Measurements from ENCODE around the gene LGR4.
"Not testable (repeated sequence)": the region's sequence is repeated elsewhere in the genome, so short reads cannot be mapped to it uniquely, and the experiment has no call there.

The LGR4 gene

GRCh38 chr11:27460158-27460978, 12.2 kb downstream of the LGR4 start:
- no peak for DNase-seq (ENCODE audit: low read depth in 1 of 2, low spot score in 1 of 2)

- DNase-seq (ENCODE audit: low read depth in 1 of 2, low spot score in 1 of 2) = no peak
Observed at GRCh38 chr11:27459191-27459590, 13.4 kb downstream of the LGR4 start.

- no peak for DNase-seq (ENCODE audit: low read depth in 1 of 2, low spot score in 1 of 2)
Observed at GRCh38 chr11:27458182-27458581, 14.4 kb downstream of the LGR4 start.

- no peak for DNase-seq (ENCODE audit: low read depth in 1 of 2, low spot score in 1 of 2)
Observed at GRCh38 chr11:27456795-27457329, 15.7 kb downstream of the LGR4 start.

GRCh38 chr11:27456140-27456794, 16.3 kb downstream of the LGR4 start:
- no peak for DNase-seq (ENCODE audit: low read depth in 1 of 2, low spot score in 1 of 2)

- no peak for DNase-seq (ENCODE audit: low read depth in 1 of 2, low spot score in 1 of 2)
Observed at GRCh38 chr11:27455667-27456066, 16.9 kb downstream of the LGR4 start.

GRCh38 chr11:27453701-27454100, 18.9 kb downstream of the LGR4 start:
- DNase-seq (ENCODE audit: low read depth in 1 of 2, low spot score in 1 of 2) = no peak

- no peak for DNase-seq (ENCODE audit: low read depth in 1 of 2, low spot score in 1 of 2)
Observed at GRCh38 chr11:27452147-27452546, 20.4 kb downstream of the LGR4 start.

GRCh38 chr11:27451244-27451965, 21.2 kb downstream of the LGR4 start:
- no peak for DNase-seq (ENCODE audit: low read depth in 1 of 2, low spot score in 1 of 2)

- not testable (repeated sequence) for DNase-seq (ENCODE audit: low read depth in 1 of 2, low spot score in 1 of 2)
Observed at GRCh38 chr11:27448184-27448540, 24.4 kb downstream of the LGR4 start.

GRCh38 chr11:27447288-27448183, 25.1 kb downstream of the LGR4 start:
- no peak for DNase-seq (ENCODE audit: low read depth in 1 of 2, low spot score in 1 of 2)

- DNase-seq (ENCODE audit: low read depth in 1 of 2, low spot score in 1 of 2) = no peak
Observed at GRCh38 chr11:27445625-27446024, 27.0 kb downstream of the LGR4 start.

- DNase-seq (ENCODE audit: low read depth in 1 of 2, low spot score in 1 of 2) = no peak
Observed at GRCh38 chr11:27444801-27445215, 27.8 kb downstream of the LGR4 start.

GRCh38 chr11:27443746-27444507, 28.7 kb downstream of the LGR4 start:
- DNase-seq (ENCODE audit: low read depth in 1 of 2, low spot score in 1 of 2) = no peak

GRCh38 chr11:27443227-27443626, 29.4 kb downstream of the LGR4 start:
- no peak for DNase-seq (ENCODE audit: low read depth in 1 of 2, low spot score in 1 of 2)

- DNase-seq (ENCODE audit: low read depth in 1 of 2, low spot score in 1 of 2) = no peak
Observed at GRCh38 chr11:27440090-27440489, 32.5 kb downstream of the LGR4 start.

- DNase-seq (ENCODE audit: low read depth in 1 of 2, low spot score in 1 of 2) = no peak
Observed at GRCh38 chr11:27438595-27438981, 34.0 kb downstream of the LGR4 start.

GRCh38 chr11:27437829-27438594, 34.6 kb downstream of the LGR4 start:
- no peak for DNase-seq (ENCODE audit: low read depth in 1 of 2, low spot score in 1 of 2)

- DNase-seq (ENCODE audit: low read depth in 1 of 2, low spot score in 1 of 2) = no peak
Observed at GRCh38 chr11:27436916-27437315, 35.7 kb downstream of the LGR4 start.

All from activated CD4-positive, alpha-beta T cell treated with anti-CD3 and anti-CD28 coated beads, Interleukin-2, amount 50 U/mL, for 24 hours (primary cell).